GM23338 (cell line): ENCODE measurements around the gene SRSF7.

Experiments used
- ETS1 ChIP-seq: IDR thresholded peaks from 2 replicates; pipeline ENCODE4 v1.6.1; 2016; ENCODE audit warnings: antibody characterized with exemption
- EZH2 ChIP-seq: fragments of 200-600 bp; sonication (generic); IDR thresholded peaks from one replicate; pipeline ENCODE4 v1.8.0; 2017; ENCODE audit warnings: antibody characterized with exemption, mild to moderate bottlenecking, low read depth; ENCODE audit not compliant: unreplicated experiment
- NANOG ChIP-seq: IDR thresholded peaks from 2 replicates; pipeline ENCODE4 v1.6.1; 2016; ENCODE audit warnings: antibody characterized with exemption, borderline replicate concordance
- REST ChIP-seq: IDR thresholded peaks from one replicate; pipeline ENCODE4 v1.6.1; 2018; ENCODE audit warnings: antibody characterized with exemption; ENCODE audit not compliant: unreplicated experiment
- ZNF331 ChIP-seq: fragments of 250-450 bp; sonication (Bioruptor Pico); IDR thresholded peaks from 2 replicates; pipeline ENCODE4 v1.5.0; 2020; ENCODE audit warnings: low read depth, mild to moderate bottlenecking, moderate library complexity
- TF ChIP-seq, protein P1 (sequence below), 2 experiments: fragments of 200-600 bp in 1 of 2; sonication (generic) in 1 of 2; conservative IDR thresholded peaks; 2 replicates each; pipeline versions ENCODE4 v1.5.1 to v1.6.1; 2016 to 2017; ENCODE audit warnings: antibody characterized with exemption in 2 of 2, low read depth in 2 of 2, mild to moderate bottlenecking in 2 of 2, moderate library complexity in 1 of 2

DNA sequence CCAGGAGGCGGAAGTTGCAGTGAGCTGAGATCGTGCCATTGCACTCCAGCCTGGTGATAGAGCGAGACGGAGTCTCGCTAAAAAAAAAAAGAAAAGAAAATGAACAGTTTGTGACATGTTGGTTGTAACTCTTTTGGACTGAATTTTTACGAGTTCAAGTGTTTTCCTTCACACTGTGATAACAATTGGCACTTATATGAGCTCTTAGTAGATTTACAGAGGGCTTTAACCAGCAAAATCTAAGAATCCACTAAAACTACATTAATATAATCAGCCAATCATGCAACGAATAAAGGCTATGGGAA lies 24.7 kb upstream of the SRSF7 start:
- TF ChIP-seq, protein P1, sequence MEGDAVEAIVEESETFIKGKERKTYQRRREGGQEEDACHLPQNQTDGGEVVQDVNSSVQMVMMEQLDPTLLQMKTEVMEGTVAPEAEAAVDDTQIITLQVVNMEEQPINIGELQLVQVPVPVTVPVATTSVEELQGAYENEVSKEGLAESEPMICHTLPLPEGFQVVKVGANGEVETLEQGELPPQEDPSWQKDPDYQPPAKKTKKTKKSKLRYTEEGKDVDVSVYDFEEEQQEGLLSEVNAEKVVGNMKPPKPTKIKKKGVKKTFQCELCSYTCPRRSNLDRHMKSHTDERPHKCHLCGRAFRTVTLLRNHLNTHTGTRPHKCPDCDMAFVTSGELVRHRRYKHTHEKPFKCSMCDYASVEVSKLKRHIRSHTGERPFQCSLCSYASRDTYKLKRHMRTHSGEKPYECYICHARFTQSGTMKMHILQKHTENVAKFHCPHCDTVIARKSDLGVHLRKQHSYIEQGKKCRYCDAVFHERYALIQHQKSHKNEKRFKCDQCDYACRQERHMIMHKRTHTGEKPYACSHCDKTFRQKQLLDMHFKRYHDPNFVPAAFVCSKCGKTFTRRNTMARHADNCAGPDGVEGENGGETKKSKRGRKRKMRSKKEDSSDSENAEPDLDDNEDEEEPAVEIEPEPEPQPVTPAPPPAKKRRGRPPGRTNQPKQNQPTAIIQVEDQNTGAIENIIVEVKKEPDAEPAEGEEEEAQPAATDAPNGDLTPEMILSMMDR (conservative IDR thresholded peaks at IDR 0.05; ENCODE audit: low read depth in 2 of 2), result no peak
- no peak for TF ChIP-seq NANOG
- TF ChIP-seq ZNF331 (CRISPR knock-in tag), result no peak
- TF ChIP-seq ETS1, result no peak
- no peak for TF ChIP-seq EZH2
- TF ChIP-seq REST, result no peak
